ENCODE measurements around the gene PAK3. TPM values are rescaled to one million over a fixed set of nuclear protein-coding genes. Genes with fewer than 3 reads are reported as not detected.

The PAK3 gene
- total RNA-seq, 1 donor from 2014 or later = 0.30 TPM

GRCh38 chrX:111110098-111110775, 14.2 kb downstream of the PAK3 start:
- no peak overlapping the region for H3K4me3 Mint-ChIP-seq
- H3K4me1 Mint-ChIP-seq = no peaks in the 10 kb centered on the region
- no peaks in the 10 kb centered on the region for H3K36me3 Mint-ChIP-seq (ENCODE audit: low read depth)
- no peaks in the 10 kb centered on the region for H3K9me3 Mint-ChIP-seq
- no peak for DNase-seq
- intact Hi-C loops (cut with micrococcal nuclease) = no loop called here
- no peaks in the 10 kb centered on the region for H3K27me3 Mint-ChIP-seq
- no peak overlapping the region for H3K27ac Mint-ChIP-seq

GRCh38 chrX:111114806-111115205, 18.8 kb downstream of the PAK3 start:
- H3K27me3 Mint-ChIP-seq = no peaks in the 10 kb centered on the region
- no peak overlapping the region for H3K27ac Mint-ChIP-seq
- no peaks in the 10 kb centered on the region for H3K9me3 Mint-ChIP-seq
- no peaks in the 10 kb centered on the region for H3K4me1 Mint-ChIP-seq
- DNase-seq = no peak
- no peaks in the 10 kb centered on the region for H3K36me3 Mint-ChIP-seq (ENCODE audit: low read depth)
- intact Hi-C loops (cut with micrococcal nuclease) = no loop called here
- H3K4me3 Mint-ChIP-seq = no peak overlapping the region

GRCh38 chrX:111116666-111117065, 20.7 kb downstream of the PAK3 start:
- intact Hi-C loops (cut with micrococcal nuclease) = no loop called here
- Mint-ChIP-seq H3K27me3 (no peaks in the 10 kb centered on the region), H3K4me3 (no peak overlapping the region), H3K9me3 (no peaks in the 10 kb centered on the region), H3K36me3 (ENCODE audit: low read depth) (no peaks in the 10 kb centered on the region), H3K4me1 (no peaks in the 10 kb centered on the region), H3K27ac (no peak overlapping the region)
- no peak for DNase-seq

- no peak for DNase-seq
- no peak overlapping the region for H3K4me3 Mint-ChIP-seq
- H3K9me3 Mint-ChIP-seq = no peaks in the 10 kb centered on the region
- no peaks in the 10 kb centered on the region for H3K36me3 Mint-ChIP-seq (ENCODE audit: low read depth)
- no peaks in the 10 kb centered on the region for H3K27me3 Mint-ChIP-seq
- peaks cover 8% of the 10 kb centered on the region for H3K4me1 Mint-ChIP-seq
- intact Hi-C loops (cut with micrococcal nuclease) = no loop called here
- no peak overlapping the region for H3K27ac Mint-ChIP-seq
Measured at GRCh38 chrX:111119341-111119740, 23.4 kb downstream of the PAK3 start.

GRCh38 chrX:111123125-111123524, 27.1 kb downstream of the PAK3 start:
- intact Hi-C loops (cut with micrococcal nuclease) = loop anchor here (10.0 kb wide), 1 partner anchor 1338 kb away; no protein-coding TSS in a partner anchor
- Mint-ChIP-seq H3K4me1 (peaks cover 14% of the 10 kb centered on the region), H3K4me3 (peak overlapping the region; percentile 77), H3K27ac (peak overlapping the region; percentile 88), H3K36me3 (ENCODE audit: low read depth) (no peaks in the 10 kb centered on the region), H3K9me3 (peaks cover 3% of the 10 kb centered on the region), H3K27me3 (no peaks in the 10 kb centered on the region)
- DNase-seq = peak; percentile 55

- H3K4me3 Mint-ChIP-seq = peak overlapping the region; percentile 77
- H3K9me3 Mint-ChIP-seq = peaks cover 3% of the 10 kb centered on the region
- intact Hi-C loops (cut with micrococcal nuclease) = loop anchor here (10.0 kb wide), 1 partner anchor 1339 kb away; no protein-coding TSS in a partner anchor
- H3K27me3 Mint-ChIP-seq = no peaks in the 10 kb centered on the region
- no peaks in the 10 kb centered on the region for H3K36me3 Mint-ChIP-seq (ENCODE audit: low read depth)
- peaks cover 14% of the 10 kb centered on the region for H3K4me1 Mint-ChIP-seq
- H3K27ac Mint-ChIP-seq = peak overlapping the region; percentile 88
- DNase-seq = no peak
Measured at GRCh38 chrX:111123606-111124179, 27.7 kb downstream of the PAK3 start.

GRCh38 chrX:111124418-111124817, 28.4 kb downstream of the PAK3 start:
- peak; percentile 55 for DNase-seq
- no peak overlapping the region for H3K4me3 Mint-ChIP-seq

GRCh38 chrX:111127038-111127437, 31.0 kb downstream of the PAK3 start:
- Mint-ChIP-seq H3K27me3 (no peaks in the 10 kb centered on the region), H3K9me3 (peaks cover 3% of the 10 kb centered on the region), H3K36me3 (ENCODE audit: low read depth) (no peaks in the 10 kb centered on the region), H3K27ac (no peak overlapping the region), H3K4me1 (peaks cover 23% of the 10 kb centered on the region), H3K4me3 (no peak overlapping the region)
- no peak for DNase-seq
- intact Hi-C loops (cut with micrococcal nuclease) = loop anchor here (10.0 kb wide), 1 partner anchor 1342 kb away; no protein-coding TSS in a partner anchor

More at GRCh38 chrX:111124418-111124817, 28.4 kb downstream of the PAK3 start:
- peaks cover 3% of the 10 kb centered on the region for H3K9me3 Mint-ChIP-seq
- no peaks in the 10 kb centered on the region for H3K27me3 Mint-ChIP-seq
- peak overlapping the region; percentile 88 for H3K27ac Mint-ChIP-seq
- peaks cover 15% of the 10 kb centered on the region for H3K4me1 Mint-ChIP-seq
- intact Hi-C loops (cut with micrococcal nuclease) = loop anchor here (10.0 kb wide), 1 partner anchor 1340 kb away; no protein-coding TSS in a partner anchor
- no peaks in the 10 kb centered on the region for H3K36me3 Mint-ChIP-seq (ENCODE audit: low read depth)

- no peaks in the 10 kb centered on the region for H3K36me3 Mint-ChIP-seq (ENCODE audit: low read depth)
- H3K4me1 Mint-ChIP-seq = peaks cover 14% of the 10 kb centered on the region
- no peaks in the 10 kb centered on the region for H3K27me3 Mint-ChIP-seq
- DNase-seq = no peak
- intact Hi-C loops (cut with micrococcal nuclease) = loop anchor here (10.0 kb wide), 1 partner anchor 1345 kb away; no protein-coding TSS in a partner anchor
- no peak overlapping the region for H3K27ac Mint-ChIP-seq
- H3K9me3 Mint-ChIP-seq = peaks cover 3% of the 10 kb centered on the region
- no peak overlapping the region for H3K4me3 Mint-ChIP-seq
Measured at GRCh38 chrX:111129921-111130320, 33.9 kb downstream of the PAK3 start.

GRCh38 chrX:111131572-111131971, 35.6 kb downstream of the PAK3 start:
- no peak for DNase-seq
- peaks cover 13% of the 10 kb centered on the region for H3K4me1 Mint-ChIP-seq
- no peaks in the 10 kb centered on the region for H3K27me3 Mint-ChIP-seq
- H3K9me3 Mint-ChIP-seq = peaks cover 3% of the 10 kb centered on the region
- H3K36me3 Mint-ChIP-seq (ENCODE audit: low read depth) = no peaks in the 10 kb centered on the region
- no peak overlapping the region for H3K4me3 Mint-ChIP-seq
- no peak overlapping the region for H3K27ac Mint-ChIP-seq
- intact Hi-C loops (cut with micrococcal nuclease) = no loop called here

GRCh38 chrX:111133389-111133788, 37.4 kb downstream of the PAK3 start:
- no peak overlapping the region for H3K27ac Mint-ChIP-seq

GRCh38 chrX:111145878-111146277, 49.9 kb downstream of the PAK3 start:
- H3K27ac Mint-ChIP-seq = no peak overlapping the region
- no peak overlapping the region for H3K4me3 Mint-ChIP-seq
- peaks cover 5% of the 10 kb centered on the region for H3K27me3 Mint-ChIP-seq
- intact Hi-C loops (cut with micrococcal nuclease) = no loop called here
- H3K4me1 Mint-ChIP-seq = no peaks in the 10 kb centered on the region
- H3K9me3 Mint-ChIP-seq = no peaks in the 10 kb centered on the region
- DNase-seq = no peak
- no peaks in the 10 kb centered on the region for H3K36me3 Mint-ChIP-seq (ENCODE audit: low read depth)

More at GRCh38 chrX:111133389-111133788, 37.4 kb downstream of the PAK3 start:
- Mint-ChIP-seq H3K27me3 (no peaks in the 10 kb centered on the region), H3K36me3 (ENCODE audit: low read depth) (no peaks in the 10 kb centered on the region), H3K4me3 (no peak overlapping the region), H3K4me1 (peaks cover 13% of the 10 kb centered on the region), H3K9me3 (no peaks in the 10 kb centered on the region)
- intact Hi-C loops (cut with micrococcal nuclease) = no loop called here
- DNase-seq = no peak

- intact Hi-C loops (cut with micrococcal nuclease) = no loop called here
- no peak for DNase-seq
- Mint-ChIP-seq H3K36me3 (ENCODE audit: low read depth) (no peaks in the 10 kb centered on the region), H3K27ac (no peak overlapping the region), H3K4me3 (no peak overlapping the region), H3K9me3 (no peaks in the 10 kb centered on the region), H3K27me3 (no peaks in the 10 kb centered on the region), H3K4me1 (no peaks in the 10 kb centered on the region)
Measured at GRCh38 chrX:111151764-111152163, 55.8 kb downstream of the PAK3 start.

GRCh38 chrX:111159232-111159631, 63.2 kb downstream of the PAK3 start:
- H3K27me3 Mint-ChIP-seq = no peaks in the 10 kb centered on the region
- no peak for DNase-seq
- H3K9me3 Mint-ChIP-seq = no peaks in the 10 kb centered on the region

More at GRCh38 chrX:111159232-111159631, 63.2 kb downstream of the PAK3 start:
- Mint-ChIP-seq H3K4me1 (no peaks in the 10 kb centered on the region), H3K4me3 (no peak overlapping the region), H3K36me3 (ENCODE audit: low read depth) (no peaks in the 10 kb centered on the region), H3K27ac (no peak overlapping the region)
- intact Hi-C loops (cut with micrococcal nuclease) = no loop called here

Data from activated CD4-positive, alpha-beta T cell treated with anti-CD3 and anti-CD28 coated beads, Interleukin-2, amount 10 ng/mL, durations not matched to agents 24 days and 14 days (primary cell).